Gastroesophageal sphincter (tissue), 4 donors: Measurements from ENCODE around the gene KLHL29. TPM values are rescaled to one million over a fixed set of nuclear protein-coding genes. Genes with fewer than 3 reads are reported as not detected.

Source experiments
- ATAC-seq: fragments of 150-250 bp; one replicate; pipeline ENCODE4 v1.9.1; 2016; ENCODE audit warnings: mild to moderate bottlenecking, moderate library complexity
- H3K27ac ChIP-seq, 4 donors: fragments of 200-600 bp; sonication (generic) in 3 of 4; 1 replicate in 3 of 4; 2 replicates in 1 of 4; pipeline ENCODE4 v1.5.1; 2016 to 2019
- H3K27me3 ChIP-seq: fragments of 200-600 bp; sonication (generic); one replicate; pipeline ENCODE4 v1.5.1; 2019
- H3K36me3 ChIP-seq, 2 donors: fragments of 200-600 bp; sonication (generic); one replicate each; pipeline ENCODE4 v1.5.1; 2019; ENCODE audit warnings: control low read depth in 1 of 2
- H3K4me1 ChIP-seq, 3 donors: fragments of 200-600 bp; sonication (generic); 1 replicate in 2 of 3; 2 replicates in 1 of 3; pipeline ENCODE4 v1.5.1; 2016 to 2019; ENCODE audit warnings: control low read depth in 2 of 3
- H3K4me3 ChIP-seq, 2 donors: fragments of 200-600 bp; sonication (generic); one replicate each; pipeline ENCODE4 v1.5.1; 2019; ENCODE audit warnings: mild to moderate bottlenecking in 1 of 2, moderate library complexity in 1 of 2
- H3K9me3 ChIP-seq, 3 donors: fragments of 200-600 bp; sonication (generic); one replicate each; pipeline ENCODE4 v1.5.1; 2017 to 2019; ENCODE audit warnings: control low read depth in 2 of 3
- CTCF ChIP-seq, 4 experiments: fragments of 200-600 bp in 2 of 4; fragments of 450-650 bp in 2 of 4; sonication (generic) in 1 of 4; IDR thresholded peaks; one replicate each; pipeline ENCODE4 v1.5.1; 2017 to 2019; ENCODE audit warnings: antibody characterized with exemption in 4 of 4, mild to moderate bottlenecking in 2 of 4, moderate library complexity in 2 of 4
- EP300 ChIP-seq: sonication (generic); formaldehyde crosslinking; IDR thresholded peaks from one replicate; pipeline ENCODE4 v1.6.1; 2017; ENCODE audit warnings: antibody characterized with exemption, mild to moderate bottlenecking
- POLR2A ChIP-seq, 2 donors: fragments of 450-650 bp; IDR thresholded peaks; one replicate each; pipeline ENCODE4 v1.6.1; 2017; ENCODE audit warnings: antibody characterized with exemption in 2 of 2, mild to moderate bottlenecking in 2 of 2, moderate library complexity in 1 of 2
- POLR2AphosphoS5 ChIP-seq: sonication (generic); formaldehyde crosslinking; IDR thresholded peaks from one replicate; pipeline ENCODE4 v1.6.1; 2017; ENCODE audit warnings: antibody characterized with exemption
- WGBS, 2 donors: methylation state at CpG; one replicate each; pipeline ENCODE4 v1.1.5; 2018; ENCODE audit warnings: low coverage in 1 of 2; 5-methylcytosine and 5-hydroxymethylcytosine counted together
- total RNA-seq, 4 donors: library from RNA; depleted of rRNA; stranded (reverse); fragments of >200 nt; gene quantifications; one replicate each; pipeline ENCODE4 v1.1.0, GENCODE V29; 2016

KLHL29 gene
- total RNA-seq, 4 donors from 2014 or later, result 15.2 to 31.5 (median 24.2) TPM

- Histone ChIP-seq H3K9me3 (no peaks in the 10 kb centered on the region), H3K27ac (peak overlapping the region; percentile 71 to 85 (median 84)), H3K27me3 (no peaks in the 10 kb centered on the region), H3K36me3 (peaks cover 0 to 7% of the 10 kb centered on the region in 2 donors), H3K4me1 (peaks cover 0 to 82% (median 44%) of the 10 kb centered on the region in 3 donors), H3K4me3 (no peak overlapping the region)
- peak; percentile 79 for TF ChIP-seq POLR2AphosphoS5
- TF ChIP-seq CTCF (IDR thresholded peaks at IDR 0.05), result peak in 3 of 4 experiments; percentile 26 to 32 (median 31)
- TF ChIP-seq POLR2A (IDR thresholded peaks at IDR 0.05), result no peak
- TF ChIP-seq EP300, result no peak
- 65 to 80% methylated on average over 1 to 6 of the region's 22 CpGs for WGBS, 2 donors
- ATAC-seq, result peak; percentile 65
Observed at GRCh38 chr2:23563673-23564614, 179.0 kb downstream of the KLHL29 start.

DNA sequence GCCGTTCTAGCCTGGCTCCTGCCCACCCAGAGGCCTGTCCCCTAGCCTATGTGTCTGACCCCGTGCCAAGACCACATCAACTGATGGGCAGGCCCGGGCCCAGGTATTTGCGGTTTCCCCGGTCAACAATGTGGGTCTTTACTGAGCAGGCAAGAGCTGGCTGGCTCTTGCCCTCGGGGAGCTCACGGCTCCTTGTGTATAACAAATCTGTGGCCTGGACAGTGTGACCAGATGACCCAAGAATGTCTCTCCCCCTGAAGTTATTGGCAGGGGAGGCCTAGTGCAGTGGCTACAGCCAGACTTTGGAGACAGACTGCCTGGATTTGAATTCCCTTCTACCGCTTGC is 179.6 kb downstream of the KLHL29 start:
- H3K36me3 ChIP-seq, result peaks cover 0 to 7% of the 10 kb centered on the region in 2 donors
- no peak for ATAC-seq
- WGBS, 2 donors, result 43% methylated on average over 1 of the region's 8 CpGs; no CpG with 5 or more reads in 1 of the 2 donors
- no peaks in the 10 kb centered on the region for H3K27me3 ChIP-seq
- TF ChIP-seq POLR2AphosphoS5 (no peak), EP300 (no peak), POLR2A (IDR thresholded peaks at IDR 0.05) (no peak)
- peaks cover 0 to 89% (median 50%) of the 10 kb centered on the region in 3 donors for H3K4me1 ChIP-seq
- no peak overlapping the region for H3K4me3 ChIP-seq
- no peaks in the 10 kb centered on the region for H3K9me3 ChIP-seq
- peak overlapping the region; percentile 71 to 85 (median 84) for H3K27ac ChIP-seq

DNA sequence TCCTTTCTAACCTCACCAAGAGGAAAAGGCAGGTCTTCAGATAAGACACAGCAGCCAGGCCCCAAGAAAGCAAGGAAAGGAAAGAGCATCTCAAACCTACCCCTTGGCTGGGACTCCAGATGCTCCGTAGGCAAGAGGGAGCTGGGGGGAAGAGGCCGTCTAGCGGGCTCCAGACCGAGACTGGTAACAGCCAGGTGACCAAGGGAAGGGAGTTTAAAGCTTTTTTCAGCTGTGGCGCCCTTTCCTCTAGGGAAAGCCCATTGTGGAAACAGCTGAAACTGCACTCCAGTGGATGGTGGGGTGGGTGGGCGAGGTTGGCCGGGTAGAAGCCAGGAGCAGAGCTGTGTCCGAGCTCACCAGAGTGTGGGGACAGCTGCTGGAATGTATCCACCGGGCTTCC is 180.4 kb downstream of the KLHL29 start:
- 100% methylated on average over 1 of the region's 9 CpGs; no CpG with 5 or more reads in 1 of the 2 donors for WGBS, 2 donors
- peak overlapping the region; percentile 71 to 85 (median 84) for H3K27ac ChIP-seq

DNA sequence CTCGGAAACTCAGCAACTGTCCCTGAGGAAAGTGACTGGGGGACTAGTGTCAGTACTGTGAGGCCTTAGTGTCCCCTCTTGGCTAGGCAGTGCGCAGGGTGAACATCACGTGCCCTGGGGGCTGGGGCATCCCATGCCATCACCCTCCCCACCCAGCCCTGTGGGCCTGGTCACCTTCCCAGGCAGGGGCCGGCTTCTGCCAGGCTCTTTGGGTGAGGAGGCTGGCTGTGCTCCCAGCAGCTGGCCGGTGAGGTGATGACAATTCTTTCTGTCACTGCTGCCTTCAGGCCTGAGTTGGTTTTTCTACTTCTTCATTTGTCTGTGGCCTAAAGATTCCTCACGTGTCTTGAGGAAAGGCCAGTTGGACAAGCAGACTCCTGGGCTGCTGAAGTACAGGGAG is 180.8 kb downstream of the KLHL29 start:
- no peaks in the 10 kb centered on the region for H3K27me3 ChIP-seq
- no peak overlapping the region for H3K4me3 ChIP-seq
- peak overlapping the region; percentile 71 to 85 (median 84) for H3K27ac ChIP-seq
- peaks cover 0 to 95% (median 50%) of the 10 kb centered on the region in 3 donors for H3K4me1 ChIP-seq
- WGBS, 2 donors, result no CpG with 5 or more reads among the region's 6 CpGs
- ATAC-seq, result peak; percentile 24
- H3K36me3 ChIP-seq, result peaks cover 0 to 7% of the 10 kb centered on the region in 2 donors
- no peaks in the 10 kb centered on the region for H3K9me3 ChIP-seq
- TF ChIP-seq POLR2AphosphoS5 (no peak), POLR2A (IDR thresholded peaks at IDR 0.05) (no peak), CTCF (IDR thresholded peaks at IDR 0.05) (no peak)

More for the DNA sequence above, 180.4 kb downstream of the KLHL29 start:
- no peak for ATAC-seq
- no peak for TF ChIP-seq CTCF (IDR thresholded peaks at IDR 0.05)
- no peak for TF ChIP-seq POLR2AphosphoS5
- no peak for TF ChIP-seq EP300
- TF ChIP-seq POLR2A (IDR thresholded peaks at IDR 0.05), result no peak
- H3K4me3 ChIP-seq, result no peak overlapping the region
- peaks cover 0 to 7% of the 10 kb centered on the region in 2 donors for H3K36me3 ChIP-seq
- H3K27me3 ChIP-seq, result no peaks in the 10 kb centered on the region
- H3K9me3 ChIP-seq, result no peaks in the 10 kb centered on the region
- peaks cover 0 to 95% (median 50%) of the 10 kb centered on the region in 3 donors for H3K4me1 ChIP-seq

DNA sequence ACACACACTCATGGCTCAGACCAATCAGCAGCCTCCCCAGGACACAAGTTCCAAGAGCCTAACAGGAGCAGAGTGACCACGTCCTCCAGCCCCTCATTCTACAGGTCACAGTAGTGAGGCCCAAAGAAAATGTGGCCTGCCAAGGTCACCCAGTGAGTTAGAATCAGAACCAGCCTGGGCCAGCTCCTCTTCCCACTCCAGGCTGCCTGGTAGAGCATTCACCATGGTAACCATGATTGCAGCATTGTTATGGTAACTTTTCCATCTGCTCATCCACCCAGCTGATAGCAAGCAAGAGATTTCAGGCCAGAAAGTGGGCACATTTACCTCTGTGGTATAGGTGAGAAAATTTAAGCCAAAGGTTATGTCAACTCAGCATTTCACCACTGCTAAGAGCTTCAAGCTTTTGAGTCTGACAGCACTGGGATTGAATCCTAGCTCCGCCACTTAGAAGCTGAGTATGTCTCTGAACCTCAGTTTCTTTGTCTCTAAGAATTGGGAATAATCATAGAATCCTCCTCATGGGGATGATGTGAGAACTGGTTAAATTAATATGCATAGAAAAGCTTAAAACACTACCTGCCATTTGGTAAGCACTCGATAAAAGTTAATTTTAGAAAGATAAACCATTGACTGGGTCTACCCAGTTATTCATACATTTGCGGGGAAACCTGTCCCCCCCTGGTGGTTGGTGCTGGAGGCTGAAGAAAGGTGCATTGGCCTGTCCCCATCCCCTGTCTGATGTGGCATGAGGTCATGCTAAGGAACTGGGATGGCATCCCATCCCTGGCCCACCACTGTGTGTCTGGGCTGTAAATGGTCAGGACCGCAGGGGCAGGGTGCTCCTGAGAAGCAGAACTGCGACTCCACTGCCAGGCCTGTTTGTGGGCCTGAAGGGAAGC is 181.5 kb downstream of the KLHL29 start:
- H3K27me3 ChIP-seq, result no peaks in the 10 kb centered on the region
- peaks cover 0 to 95% (median 50%) of the 10 kb centered on the region in 3 donors for H3K4me1 ChIP-seq
- H3K9me3 ChIP-seq, result no peaks in the 10 kb centered on the region
- 100% methylated on average over 1 to 3 of the region's 6 CpGs for WGBS, 2 donors
- H3K27ac ChIP-seq, result peak overlapping the region; percentile 40 to 85 (median 84)
- no peak for ATAC-seq
- H3K36me3 ChIP-seq, result peaks cover 0 to 7% of the 10 kb centered on the region in 2 donors
- no peak overlapping the region for H3K4me3 ChIP-seq
- TF ChIP-seq CTCF (IDR thresholded peaks at IDR 0.05) (peak in 2 of 4 experiments; percentile 27 to 37), EP300 (no peak), POLR2A (IDR thresholded peaks at IDR 0.05) (no peak), POLR2AphosphoS5 (no peak)
